Peyer's patch (tissue), 4 donors: Measurements from ENCODE around the gene PRKCG. TPM values are rescaled to one million over a fixed set of nuclear protein-coding genes. Genes with fewer than 3 reads are reported as not detected.

Experiments used
- DNase-seq, 3 donors: peaks; one replicate each; pipeline ENCODE4 v3.0.0-alpha.2; 2017 to 2019
- H3K27ac ChIP-seq, 4 donors: fragments of 200-600 bp; sonication (generic); one replicate each; pipeline ENCODE4 v1.5.1; 2016 to 2019
- H3K27me3 ChIP-seq, 2 donors: fragments of 200-600 bp; sonication (generic); one replicate each; pipeline ENCODE4 v1.5.1; 2019
- H3K36me3 ChIP-seq, 3 donors: fragments of 200-600 bp; sonication (generic); one replicate each; pipeline ENCODE4 v1.5.1; 2016 to 2019
- H3K4me1 ChIP-seq, 4 donors: fragments of 200-600 bp; sonication (generic); one replicate each; pipeline ENCODE4 v1.5.1; 2016 to 2019
- H3K4me3 ChIP-seq, 4 donors: fragments of 200-600 bp; sonication (generic); 1 replicate in 3 of 4; 2 replicates in 1 of 4; pipeline ENCODE4 v1.5.1; 2016 to 2019; ENCODE audit warnings: mild to moderate bottlenecking in 1 of 4
- H3K9me3 ChIP-seq, 4 donors: fragments of 200-600 bp; sonication (generic); one replicate each; pipeline ENCODE4 v1.5.1; 2016 to 2019; ENCODE audit warnings: mild to moderate bottlenecking in 1 of 4
- POLR2A ChIP-seq, 2 donors: fragments of 450-650 bp; IDR thresholded peaks; one replicate each; pipeline ENCODE4 v1.5.1; 2017; ENCODE audit warnings: antibody characterized with exemption in 2 of 2, mild to moderate bottlenecking in 2 of 2, moderate library complexity in 2 of 2
- total RNA-seq, 4 donors: library from RNA; depleted of rRNA; stranded (reverse); fragments of >200 nt; gene quantifications; one replicate each; pipeline ENCODE4 v1.1.0, GENCODE V29; 2016
- TF ChIP-seq, protein P1 (sequence below), 6 experiments: fragments of 450-650 bp in 4 of 6; fragments of 200-600 bp in 2 of 6; sonication (generic) in 1 of 6; IDR thresholded peaks; one replicate each; pipeline ENCODE4 v1.5.1; 2017 to 2019; ENCODE audit warnings: antibody characterized with exemption in 6 of 6, mild to moderate bottlenecking in 3 of 6, moderate library complexity in 1 of 6

The PRKCG gene
- total RNA-seq, 4 donors from 2014 or later, result 0.47 to 2.5 TPM; not detected in 2

DNA sequence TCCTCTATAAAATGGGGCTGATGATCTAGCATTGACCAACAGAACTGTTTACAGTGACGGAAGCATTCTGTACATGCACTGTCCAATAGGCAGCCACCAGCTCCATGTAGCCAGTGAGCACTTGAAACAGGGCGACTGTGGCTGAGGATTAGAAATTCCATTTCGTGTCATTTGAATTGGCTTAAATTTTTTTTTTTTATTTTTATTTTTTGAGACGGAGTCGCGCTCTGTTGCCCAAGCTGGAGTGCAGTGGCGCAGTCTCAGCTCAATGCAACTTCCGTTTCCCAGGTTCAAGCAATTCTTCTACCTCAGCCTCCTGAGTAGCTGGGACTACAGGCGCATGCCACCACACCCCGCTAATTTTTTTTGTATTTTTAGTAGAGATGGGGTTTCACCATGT, 3.0 kb downstream of the PRKCG start:
- H3K9me3 ChIP-seq, result peaks cover 0 to 8% (median 0%) of the 10 kb centered on the region in 4 donors
- H3K27me3 ChIP-seq, result peaks cover 0 to 21% of the 10 kb centered on the region in 2 donors
- H3K4me3 ChIP-seq, result no peak overlapping the region
- no peak for DNase-seq
- peaks cover 0 to 31% (median 8%) of the 10 kb centered on the region in 4 donors for H3K4me1 ChIP-seq
- H3K36me3 ChIP-seq, result no peaks in the 10 kb centered on the region
- no peak for TF ChIP-seq POLR2A (IDR thresholded peaks at IDR 0.05)
- TF ChIP-seq, protein P1, sequence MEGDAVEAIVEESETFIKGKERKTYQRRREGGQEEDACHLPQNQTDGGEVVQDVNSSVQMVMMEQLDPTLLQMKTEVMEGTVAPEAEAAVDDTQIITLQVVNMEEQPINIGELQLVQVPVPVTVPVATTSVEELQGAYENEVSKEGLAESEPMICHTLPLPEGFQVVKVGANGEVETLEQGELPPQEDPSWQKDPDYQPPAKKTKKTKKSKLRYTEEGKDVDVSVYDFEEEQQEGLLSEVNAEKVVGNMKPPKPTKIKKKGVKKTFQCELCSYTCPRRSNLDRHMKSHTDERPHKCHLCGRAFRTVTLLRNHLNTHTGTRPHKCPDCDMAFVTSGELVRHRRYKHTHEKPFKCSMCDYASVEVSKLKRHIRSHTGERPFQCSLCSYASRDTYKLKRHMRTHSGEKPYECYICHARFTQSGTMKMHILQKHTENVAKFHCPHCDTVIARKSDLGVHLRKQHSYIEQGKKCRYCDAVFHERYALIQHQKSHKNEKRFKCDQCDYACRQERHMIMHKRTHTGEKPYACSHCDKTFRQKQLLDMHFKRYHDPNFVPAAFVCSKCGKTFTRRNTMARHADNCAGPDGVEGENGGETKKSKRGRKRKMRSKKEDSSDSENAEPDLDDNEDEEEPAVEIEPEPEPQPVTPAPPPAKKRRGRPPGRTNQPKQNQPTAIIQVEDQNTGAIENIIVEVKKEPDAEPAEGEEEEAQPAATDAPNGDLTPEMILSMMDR (IDR thresholded peaks at IDR 0.05), result no peak
- no peak overlapping the region for H3K27ac ChIP-seq

- H3K4me3 ChIP-seq, result no peak overlapping the region
- peaks cover 0 to 5% of the 10 kb centered on the region in 2 donors for H3K27me3 ChIP-seq
- no peak overlapping the region for H3K27ac ChIP-seq
- H3K4me1 ChIP-seq, result peaks cover 0 to 7% (median 0%) of the 10 kb centered on the region in 4 donors
- TF ChIP-seq POLR2A (IDR thresholded peaks at IDR 0.05), result no peak
- TF ChIP-seq, protein P1 (IDR thresholded peaks at IDR 0.05), result no peak
- DNase-seq, result no peak
- no peaks in the 10 kb centered on the region for H3K36me3 ChIP-seq
- peaks cover 0 to 9% (median 0%) of the 10 kb centered on the region in 4 donors for H3K9me3 ChIP-seq
Measured at GRCh38 chr19:53892301-53892980, 10.4 kb downstream of the PRKCG start.

DNA sequence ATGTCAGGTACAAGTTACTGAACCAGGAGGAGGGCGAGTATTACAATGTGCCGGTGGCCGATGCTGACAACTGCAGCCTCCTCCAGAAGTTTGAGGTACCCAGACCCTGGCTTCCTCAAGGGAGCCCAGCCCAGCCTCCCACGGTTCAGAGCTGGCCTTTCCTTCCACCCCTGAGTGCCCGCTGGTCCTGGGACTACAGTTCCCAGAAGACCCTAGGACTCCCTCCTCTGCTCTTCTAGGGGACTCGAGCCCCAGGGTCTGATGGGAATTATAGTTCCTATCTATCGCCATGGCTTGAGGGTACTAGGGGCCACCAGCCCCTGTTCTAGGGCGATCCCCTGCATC, 11.0 kb downstream of the PRKCG start:
- no peak overlapping the region for H3K4me3 ChIP-seq
- H3K27ac ChIP-seq, result no peak overlapping the region
- no peaks in the 10 kb centered on the region for H3K36me3 ChIP-seq
- H3K9me3 ChIP-seq, result peaks cover 0 to 9% (median 0%) of the 10 kb centered on the region in 4 donors
- DNase-seq, result no peak
- peaks cover 0 to 5% of the 10 kb centered on the region in 2 donors for H3K27me3 ChIP-seq
- TF ChIP-seq POLR2A (IDR thresholded peaks at IDR 0.05), result no peak
- H3K4me1 ChIP-seq, result peaks cover 0 to 7% (median 0%) of the 10 kb centered on the region in 4 donors

DNA sequence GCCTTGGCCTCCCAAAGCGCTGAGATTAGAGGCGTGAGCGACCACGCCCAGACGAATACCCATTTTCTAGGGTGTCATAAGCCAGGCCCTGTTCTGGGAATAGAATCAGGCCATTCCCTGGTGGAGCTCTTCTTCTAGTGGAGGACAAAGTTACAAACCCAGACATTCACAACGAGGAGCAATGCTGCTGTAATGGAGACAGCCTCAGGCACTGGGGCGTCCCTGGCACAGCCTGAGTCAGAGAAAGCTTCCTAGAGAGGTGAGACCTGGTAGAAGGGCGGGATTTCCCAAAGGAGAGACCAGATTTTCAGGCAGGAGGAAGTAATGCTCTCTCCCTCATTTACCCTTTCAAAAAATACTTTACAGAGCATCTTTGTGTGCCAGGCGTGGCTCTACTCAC, 12.7 kb downstream of the PRKCG start:
- TF ChIP-seq, protein P1 (IDR thresholded peaks at IDR 0.05), result no peak
- no peak for TF ChIP-seq POLR2A (IDR thresholded peaks at IDR 0.05)
- Histone ChIP-seq H3K27ac (no peak overlapping the region), H3K4me3 (no peak overlapping the region), H3K9me3 (peaks cover 0 to 10% (median 0%) of the 10 kb centered on the region in 4 donors), H3K36me3 (no peaks in the 10 kb centered on the region), H3K4me1 (peaks cover 0 to 5% (median 0%) of the 10 kb centered on the region in 4 donors), H3K27me3 (peaks cover 0 to 9% of the 10 kb centered on the region in 2 donors)
- DNase-seq, result no peak

GRCh38 chr19:53896682-53897081, 14.7 kb downstream of the PRKCG start:
- H3K36me3 ChIP-seq, result no peaks in the 10 kb centered on the region
- no peaks in the 10 kb centered on the region for H3K4me1 ChIP-seq
- DNase-seq, result no peak
- H3K4me3 ChIP-seq, result no peak overlapping the region
- TF ChIP-seq, protein P1 (IDR thresholded peaks at IDR 0.05), result no peak
- no peak for TF ChIP-seq POLR2A (IDR thresholded peaks at IDR 0.05)
- H3K27me3 ChIP-seq, result peaks cover 0 to 9% of the 10 kb centered on the region in 2 donors
- no peak overlapping the region for H3K27ac ChIP-seq
- peaks cover 0 to 5% (median 0%) of the 10 kb centered on the region in 4 donors for H3K9me3 ChIP-seq

DNA sequence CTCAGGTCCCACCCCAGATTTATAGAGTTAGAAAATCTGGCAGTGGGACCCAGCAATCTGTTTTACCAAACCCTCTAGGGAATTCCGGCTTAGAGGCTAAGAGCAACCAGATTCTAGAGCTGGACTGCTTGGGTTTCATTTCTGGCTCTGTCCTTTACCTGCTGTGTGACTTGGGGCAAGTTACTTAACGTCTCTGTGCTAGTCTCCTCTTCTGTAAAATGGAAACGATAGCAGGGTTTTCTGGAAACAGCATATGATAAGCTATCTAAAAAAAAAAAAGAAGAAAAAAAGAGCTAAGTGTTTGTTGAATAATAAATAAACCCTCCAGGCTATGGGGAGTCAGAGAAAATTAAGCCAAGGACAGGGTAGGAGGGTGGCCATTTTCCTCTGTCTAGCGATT, 15.5 kb downstream of the PRKCG start:
- Histone ChIP-seq H3K27me3 (peaks cover 0 to 9% of the 10 kb centered on the region in 2 donors), H3K9me3 (peaks cover 0 to 5% (median 0%) of the 10 kb centered on the region in 4 donors), H3K4me3 (no peak overlapping the region), H3K36me3 (no peaks in the 10 kb centered on the region), H3K4me1 (no peaks in the 10 kb centered on the region), H3K27ac (no peak overlapping the region)
- TF ChIP-seq, protein P1 (IDR thresholded peaks at IDR 0.05), result no peak
- TF ChIP-seq POLR2A (IDR thresholded peaks at IDR 0.05), result no peak
- no peak for DNase-seq
